Caco-2 (cell line): Measurements from ENCODE around the gene PPP4R4. TPM values are rescaled to one million over a fixed set of nuclear protein-coding genes. Genes with fewer than 3 reads are reported as not detected.

Experiments used
- BruUV-seq: library from RNA; stranded (reverse); fragments of 400-500 nt; replicated peaks from 2 replicates; lab custom pipeline; 2021; lab: Mats Ljungman, UMichigan
- CTCF ChIA-PET: fragments of 300-600 bp; sonication (Branson Sonifier 250); formaldehyde crosslinking; loops from one replicate; lab custom pipeline; 2022; ENCODE audit warnings: antibody characterized with exemption; lab: Charles Lee
- POLR2A ChIA-PET: fragments of 300-600 bp; sonication (Branson Sonifier 250); formaldehyde crosslinking; loops from one replicate; lab custom pipeline; 2022; ENCODE audit warnings: antibody characterized with exemption; lab: Charles Lee
- DNase-seq, 2 experiments: peaks; one replicate each; pipeline versions ENCODE4 v3.0.0 to v3.0.0-alpha.2; 2020 to 2022
- H3K27me3 ChIP-seq: replicated peaks from 2 replicates; pipeline ENCODE4 v1.6.0; 2011; ENCODE audit warnings: low read length; ENCODE audit not compliant: control insufficient read depth, insufficient read depth
- H3K36me3 ChIP-seq: 2 replicates; pipeline ENCODE4 v1.5.1; 2011; ENCODE audit warnings: low read length; ENCODE audit not compliant: control insufficient read depth, insufficient read depth
- H3K4me1 ChIP-seq: fragments of 250-450 bp; sonication (Bioruptor Pico); 2 replicates; pipeline ENCODE4 v1.5.1; 2020; ENCODE audit warnings: mild to moderate bottlenecking
- H3K4me3 ChIP-seq: 2 replicates; pipeline ENCODE4 v1.5.1; 2011; ENCODE audit warnings: low read depth, mild to moderate bottlenecking, control low read depth, low read length
- H3K9me3 ChIP-seq: fragments of 250-450 bp; sonication (Bioruptor Pico); 2 replicates; pipeline ENCODE4 v1.5.1; 2020; ENCODE audit warnings: mild to moderate bottlenecking, moderate library complexity
- H3K27ac Mint-ChIP-seq: one replicate; pipeline ENCODE4 v1.8.0; 2022; ENCODE audit warnings: mixed read lengths; ENCODE audit not compliant: unreplicated experiment
- H3K27me3 Mint-ChIP-seq: one replicate; pipeline ENCODE4 v1.8.0; 2022; ENCODE audit warnings: mixed read lengths; ENCODE audit not compliant: insufficient read depth, unreplicated experiment
- H3K36me3 Mint-ChIP-seq: one replicate; pipeline ENCODE4 v1.8.0; 2022; ENCODE audit warnings: mild to moderate bottlenecking, mixed read lengths; ENCODE audit not compliant: insufficient read depth, unreplicated experiment
- H3K4me1 Mint-ChIP-seq: one replicate; pipeline ENCODE4 v1.8.0; 2022; ENCODE audit warnings: low read depth, mixed read lengths; ENCODE audit not compliant: unreplicated experiment
- H3K4me3 Mint-ChIP-seq: one replicate; pipeline ENCODE4 v1.8.0; 2022; ENCODE audit warnings: mild to moderate bottlenecking, moderate library complexity, mixed read lengths; ENCODE audit not compliant: unreplicated experiment
- H3K9me3 Mint-ChIP-seq: one replicate; pipeline ENCODE4 v1.8.0; 2022; ENCODE audit warnings: mixed read lengths; ENCODE audit not compliant: unreplicated experiment
- CTCF ChIP-seq, 2 experiments: fragments of 200-600 bp in 1 of 2; IDR thresholded peaks; 1 replicate in 1 of 2; 2 replicates in 1 of 2; pipeline versions ENCODE4 v1.5.1 to v1.8.0; 2011 to 2022; ENCODE audit warnings: antibody characterized with exemption in 1 of 2, control low read depth in 1 of 2, inconsistent platforms in 1 of 2, low read depth in 1 of 2, low read length in 1 of 2, mild to moderate bottlenecking in 1 of 2, moderate library complexity in 1 of 2; ENCODE audit not compliant: insufficient read depth in 1 of 2, severe bottlenecking in 1 of 2, unreplicated experiment in 1 of 2
- intact Hi-C: fragments of 100-400 bp; cut with micrococcal nuclease; formaldehyde crosslinking; loops from one replicate; pipeline ENCODE4 v1.10.0; 2022; ENCODE audit not compliant: unreplicated experiment
- total RNA-seq: library from RNA; stranded (reverse); gene quantifications from 2 replicates; pipeline ENCODE4 v1.2.3, GENCODE V29; 2022

The PPP4R4 gene
- total RNA-seq, 1 experiment from 2014 or later, result 0.20 TPM

- BruUV-seq, result no TSS peak
- Mint-ChIP-seq H3K9me3 (no peaks in the 10 kb centered on the region), H3K4me3 (no peak overlapping the region), H3K27ac (no peak overlapping the region), H3K36me3 (no peaks in the 10 kb centered on the region), H3K27me3 (no peaks in the 10 kb centered on the region), H3K4me1 (peaks cover 10% of the 10 kb centered on the region)
- CTCF ChIA-PET, result no interaction called here
- no peak for TF ChIP-seq CTCF (IDR thresholded peaks at IDR 0.05; ENCODE audit: insufficient read depth in 1 of 2, low read depth in 1 of 2, low read length in 1 of 2, severe bottlenecking in 1 of 2, unreplicated experiment in 1 of 2)
- 0 out of 2 replicates have a peak, but pooled peaks cover 1% of the 10 kb centered on the region for H3K27me3 ChIP-seq
- POLR2A ChIA-PET, result no interaction called here
- H3K4me3 ChIP-seq, result no peak overlapping the region
- intact Hi-C loops, result no loop called here
- DNase-seq, result no peak
- no peaks in the 10 kb centered on the region for H3K36me3 ChIP-seq
- no peaks in the 10 kb centered on the region for H3K4me1 ChIP-seq
- no peaks in the 10 kb centered on the region for H3K9me3 ChIP-seq
Measured at GRCh38 chr14:94125659-94126418, 48.3 kb upstream of the PPP4R4 start.

GRCh38 chr14:94126419-94126677 is 47.8 kb upstream of the PPP4R4 start:
- DNase-seq, result no peak
- no peak for TF ChIP-seq CTCF (IDR thresholded peaks at IDR 0.05; ENCODE audit: insufficient read depth in 1 of 2, low read depth in 1 of 2, low read length in 1 of 2, severe bottlenecking in 1 of 2, unreplicated experiment in 1 of 2)

GRCh38 chr14:94126800-94127199 is 47.3 kb upstream of the PPP4R4 start:
- no peak for DNase-seq
- Mint-ChIP-seq H3K4me1 (peaks cover 10% of the 10 kb centered on the region), H3K9me3 (no peaks in the 10 kb centered on the region), H3K4me3 (no peak overlapping the region), H3K36me3 (no peaks in the 10 kb centered on the region), H3K27ac (no peak overlapping the region), H3K27me3 (no peaks in the 10 kb centered on the region)
- ChIA-PET POLR2A (no interaction called here), CTCF (interaction anchor here (0.7 kb wide), 1 partner anchor 25 kb away, joined by 3 read pairs; no protein-coding TSS in a partner anchor)
- no peaks in the 10 kb centered on the region for H3K9me3 ChIP-seq
- H3K4me3 ChIP-seq, result no peak overlapping the region
- TF ChIP-seq CTCF (IDR thresholded peaks at IDR 0.05; ENCODE audit: insufficient read depth in 1 of 2, low read depth in 1 of 2, low read length in 1 of 2, severe bottlenecking in 1 of 2, unreplicated experiment in 1 of 2), result no peak
- H3K36me3 ChIP-seq, result no peaks in the 10 kb centered on the region
- intact Hi-C loops, result no loop called here
- no peaks in the 10 kb centered on the region for H3K4me1 ChIP-seq
- 0 out of 2 replicates have a peak, but pooled peaks cover 1% of the 10 kb centered on the region for H3K27me3 ChIP-seq
- no TSS peak for BruUV-seq

More at GRCh38 chr14:94126419-94126677, 47.8 kb upstream of the PPP4R4 start:
- CTCF ChIA-PET, result no interaction called here
- H3K9me3 Mint-ChIP-seq, result no peaks in the 10 kb centered on the region
- intact Hi-C loops, result no loop called here
- POLR2A ChIA-PET, result no interaction called here
- no peaks in the 10 kb centered on the region for H3K36me3 ChIP-seq
- 0 out of 2 replicates have a peak, but pooled peaks cover 1% of the 10 kb centered on the region for H3K27me3 ChIP-seq
- H3K4me1 Mint-ChIP-seq, result peaks cover 10% of the 10 kb centered on the region
- no peaks in the 10 kb centered on the region for H3K27me3 Mint-ChIP-seq
- no peaks in the 10 kb centered on the region for H3K36me3 Mint-ChIP-seq
- H3K9me3 ChIP-seq, result no peaks in the 10 kb centered on the region
- H3K4me1 ChIP-seq, result no peaks in the 10 kb centered on the region
- H3K27ac Mint-ChIP-seq, result no peak overlapping the region
- H3K4me3 Mint-ChIP-seq, result no peak overlapping the region
- no TSS peak for BruUV-seq
- H3K4me3 ChIP-seq, result no peak overlapping the region
